GM21367 (cell line): ENCODE data around the gene CDK5.
"Not testable (repeated sequence)": the region's sequence is repeated elsewhere in the genome, so short reads cannot be mapped to it uniquely, and the experiment has no call there.

Source experiments
- ATAC-seq: cut with Tn5 transposase; IDR thresholded peaks from one replicate; pipeline ENCODE4 v1.9.1; 2021; ENCODE audit not compliant: unreplicated experiment

The CDK5 gene

DNA sequence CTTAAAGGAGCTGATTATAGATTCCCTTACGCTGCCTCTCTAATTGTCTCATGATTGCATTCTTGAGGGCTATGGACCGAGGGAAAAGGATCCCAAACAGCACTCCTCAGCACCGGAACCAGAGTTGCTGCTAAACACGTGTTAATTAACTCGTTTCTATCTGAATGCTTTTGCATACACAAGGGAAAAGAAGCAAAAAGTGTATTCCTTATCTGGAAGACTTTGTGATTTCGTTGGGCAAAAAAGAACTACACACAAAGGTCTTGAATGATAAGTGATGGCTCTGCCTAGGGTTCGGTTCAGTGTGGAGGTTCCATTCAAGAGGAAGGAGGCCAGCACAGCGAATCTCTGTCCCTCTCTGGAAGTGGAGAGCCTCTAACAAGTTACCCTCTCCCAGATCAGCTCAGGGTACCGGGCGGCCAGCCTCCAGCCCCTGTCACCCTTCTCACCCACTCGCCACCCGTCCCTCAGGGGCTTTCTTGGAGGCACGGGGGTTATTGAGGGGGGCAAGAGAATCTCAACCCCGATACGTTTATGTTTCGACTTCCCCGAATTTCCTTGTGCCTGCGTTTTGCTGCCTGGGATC is 1.2 kb upstream of the CDK5 start:
- ATAC-seq = no peak

- ATAC-seq = peak; percentile 81
Measured at GRCh38 chr7:151057989-151058780, 488 bp upstream of the CDK5 start.

GRCh38 chr7:151056666-151057505 is 811 bp downstream of the CDK5 start:
- no peak for ATAC-seq

DNA sequence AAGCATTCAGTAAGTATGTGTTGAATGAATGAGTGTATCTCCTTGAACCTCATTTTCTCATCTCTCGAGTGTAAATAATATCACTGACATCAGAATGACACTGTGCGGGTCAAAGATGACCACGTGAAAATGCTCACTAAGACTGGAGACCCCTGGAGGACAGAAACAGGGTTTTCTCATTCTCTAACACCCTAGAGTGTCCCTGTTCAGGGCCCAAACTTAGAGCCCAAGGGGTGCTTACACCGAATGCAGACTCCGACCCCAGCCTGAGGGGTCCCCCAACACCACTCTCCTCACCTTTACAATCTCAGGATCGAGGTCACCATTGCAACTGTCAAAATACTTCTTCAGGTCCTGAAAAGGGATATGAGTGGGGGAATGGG is 1.4 kb downstream of the CDK5 start:
- ATAC-seq = no peak

DNA sequence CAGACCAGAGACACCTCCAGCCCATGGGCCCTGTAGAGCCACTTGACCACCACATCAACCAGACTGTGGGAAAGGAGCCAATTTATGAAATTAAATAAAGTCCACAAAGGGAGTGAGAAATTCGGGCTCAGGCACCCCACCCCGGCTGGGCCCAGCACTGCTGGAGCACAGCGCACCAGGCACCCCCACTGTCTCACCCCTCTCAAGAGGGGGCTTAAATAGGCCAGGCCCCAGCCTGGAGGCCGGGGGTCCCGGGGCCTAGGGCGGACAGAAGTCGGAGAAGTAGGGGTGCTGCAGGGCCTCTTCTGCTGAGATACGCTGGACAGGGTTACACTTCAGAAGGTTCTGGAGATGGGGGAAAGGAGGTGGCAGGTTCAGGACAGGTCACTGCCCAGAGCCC is 3.9 kb downstream of the CDK5 start:
- ATAC-seq = no peak

- no peak for ATAC-seq
Measured at GRCh38 chr7:151053096-151053495, 4.6 kb downstream of the CDK5 start.

- no peak for ATAC-seq
Measured at GRCh38 chr7:151051108-151051507, 6.6 kb downstream of the CDK5 start.

GRCh38 chr7:151048911-151049463 is 8.7 kb downstream of the CDK5 start:
- ATAC-seq = no peak

- ATAC-seq = no peak
Measured at GRCh38 chr7:151047976-151048815, 9.5 kb downstream of the CDK5 start, which contains the start of gene ASIC3. Gene ASIC3 (plus strand): TSS chr7:151048531. CDS start chr7:151048886, 355 bp downstream.

- no peak for ATAC-seq
Measured at GRCh38 chr7:151046603-151047573, 10.8 kb downstream of the CDK5 start.

DNA sequence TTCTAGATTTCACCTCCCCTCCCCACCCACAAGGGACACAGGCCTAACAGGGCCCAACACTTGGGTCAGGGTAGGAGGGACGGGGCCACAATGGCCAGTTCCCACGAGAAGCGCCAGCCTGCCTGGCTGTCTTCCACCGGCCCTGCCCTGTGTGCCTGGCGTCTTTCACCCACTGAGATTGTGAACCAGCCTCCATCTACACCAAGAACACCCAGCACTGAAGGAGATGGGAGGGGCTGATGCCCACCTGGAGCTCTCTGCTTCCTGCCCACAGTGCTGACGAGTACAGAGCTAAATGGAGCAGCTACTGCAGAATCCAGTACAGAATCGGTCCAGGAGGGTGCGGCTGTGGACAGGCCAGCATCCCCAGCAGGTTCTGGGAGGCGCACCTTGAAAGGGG is 11.7 kb downstream of the CDK5 start:
- ATAC-seq = no peak

DNA sequence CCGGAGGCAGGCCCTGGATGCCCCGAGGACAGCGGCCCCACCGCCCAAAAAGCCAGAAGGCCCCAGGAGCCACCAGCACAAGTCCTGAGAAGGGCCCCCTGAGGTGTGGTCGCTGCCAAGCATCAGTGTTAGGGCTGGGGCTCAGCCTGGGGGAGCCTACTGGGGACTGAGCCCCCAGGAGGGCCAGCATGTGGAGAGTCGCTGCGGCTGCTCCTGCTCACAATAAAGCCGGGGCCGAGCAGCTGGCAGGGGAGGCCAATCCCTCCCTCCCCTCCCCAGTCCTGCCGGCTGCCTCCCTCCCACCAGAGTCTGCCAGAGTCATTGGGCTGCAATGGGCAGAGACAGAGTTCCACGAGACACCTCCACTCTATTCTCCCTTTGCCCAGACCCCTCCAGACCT is 12.4 kb downstream of the CDK5 start:
- ATAC-seq = no peak

- no peak for ATAC-seq
Measured at GRCh38 chr7:151043959-151044358, 13.7 kb downstream of the CDK5 start.

- ATAC-seq = not testable (repeated sequence)
Measured at GRCh38 chr7:151043449-151043848, 14.2 kb downstream of the CDK5 start.

GRCh38 chr7:151040616-151041375 is 16.9 kb downstream of the CDK5 start:
- no peak for ATAC-seq

DNA sequence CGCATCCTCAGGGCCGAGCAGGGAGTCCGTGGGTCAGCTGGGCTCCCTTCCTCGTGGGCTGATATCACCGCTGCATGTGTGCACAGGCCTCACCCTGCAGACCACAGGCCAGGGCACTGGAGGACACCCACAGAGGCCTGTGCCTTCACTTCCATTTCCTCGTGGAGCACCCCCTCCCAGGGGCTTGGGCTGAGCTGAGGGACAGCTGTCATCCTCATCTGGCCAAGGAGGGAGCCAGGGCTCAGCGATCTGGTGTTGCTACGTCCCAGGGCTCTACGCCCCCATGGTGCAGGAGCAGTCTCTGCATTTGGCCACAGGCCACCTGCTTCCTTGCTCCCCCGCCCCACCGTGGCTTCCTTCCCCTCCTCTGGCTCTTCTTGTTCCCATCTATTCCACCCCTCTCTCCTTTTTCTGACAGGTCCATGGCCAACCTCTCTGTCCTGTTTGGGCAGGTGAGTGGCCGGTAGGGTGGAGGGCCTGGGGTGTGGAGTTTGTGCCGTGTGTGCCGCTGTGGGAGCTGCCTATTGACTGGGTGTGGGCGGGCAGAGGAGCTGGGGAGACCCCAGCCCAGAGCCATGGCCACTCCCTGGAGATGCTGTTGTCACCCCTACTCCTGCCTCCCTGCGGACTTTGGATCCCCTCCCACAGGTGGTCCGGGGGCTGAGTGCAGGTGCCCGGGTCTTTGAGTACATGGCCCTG is 17.7 kb downstream of the CDK5 start:
- no peak for ATAC-seq

DNA sequence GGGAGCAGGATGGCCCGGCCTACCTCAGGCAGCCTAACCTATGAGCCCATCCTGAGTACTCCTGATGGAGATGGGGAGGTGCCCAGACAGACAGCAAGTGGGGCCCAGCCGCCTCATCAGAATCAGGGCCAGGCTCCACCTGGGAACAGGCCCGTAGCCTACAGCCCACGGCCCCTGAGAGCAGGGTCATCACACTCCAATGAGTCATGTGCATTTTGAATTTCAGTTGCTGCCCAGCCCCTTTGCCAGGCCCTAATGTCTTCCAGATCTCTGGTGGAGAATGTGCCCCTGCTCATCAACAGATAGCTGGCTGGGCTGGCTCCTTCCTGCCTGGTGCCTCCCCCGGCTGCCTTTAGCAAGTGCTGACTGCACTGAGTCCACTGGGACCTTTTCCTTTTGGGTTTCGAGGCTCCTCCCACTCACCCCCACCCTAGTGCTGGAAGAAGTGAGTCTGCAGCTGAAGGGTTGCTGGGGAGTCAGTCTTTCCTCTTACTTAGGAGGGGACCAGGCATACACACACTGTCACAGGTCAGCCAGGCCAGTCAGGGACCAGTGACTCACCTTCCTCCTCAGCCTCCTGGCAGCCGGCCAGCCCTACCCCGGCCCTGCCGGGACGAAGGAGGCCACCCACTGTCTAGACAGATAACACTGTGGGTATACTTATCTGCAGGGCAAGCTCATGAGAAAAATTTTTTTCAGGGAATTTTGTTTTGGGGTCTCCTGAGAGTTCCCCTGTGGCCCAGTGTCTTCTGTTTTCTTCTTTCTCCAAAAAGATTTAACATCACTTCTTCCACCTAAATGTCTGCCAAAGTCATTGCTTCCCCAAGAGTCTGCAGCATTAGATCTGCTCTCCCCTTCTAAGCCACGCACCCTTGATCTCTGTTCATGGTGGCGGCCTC is 18.5 kb downstream of the CDK5 start:
- ATAC-seq = no peak
